ENCODE data around the gene FAM9B. TPM values are rescaled to one million over a fixed set of nuclear protein-coding genes. Genes with fewer than 3 reads are reported as not detected.

Gene FAM9B
- polyA plus RNA-seq (not detected in 3 replicates), polyA minus RNA-seq (not detected in 3 replicates)
- polyA plus RNA-seq (2011; ENCODE audit: low read depth), result not detected
- not detected in 2 replicates for polyA plus RNA-seq (2011; cell fraction: cytosol; rRNA removed)
- not detected in 2 replicates for polyA plus RNA-seq (2011; cell fraction: nucleus; rRNA removed)
- not detected in 2 replicates for polyA plus RNA-seq (2012; ENCODE audit: low replicate concordance)
- polyA minus RNA-seq (2011; cell fraction: cytosol; rRNA and poly(A)+ RNA removed), result not detected
- polyA minus RNA-seq (2011; cell fraction: nucleus; rRNA and poly(A)+ RNA removed), result not detected in 2 replicates

DNA sequence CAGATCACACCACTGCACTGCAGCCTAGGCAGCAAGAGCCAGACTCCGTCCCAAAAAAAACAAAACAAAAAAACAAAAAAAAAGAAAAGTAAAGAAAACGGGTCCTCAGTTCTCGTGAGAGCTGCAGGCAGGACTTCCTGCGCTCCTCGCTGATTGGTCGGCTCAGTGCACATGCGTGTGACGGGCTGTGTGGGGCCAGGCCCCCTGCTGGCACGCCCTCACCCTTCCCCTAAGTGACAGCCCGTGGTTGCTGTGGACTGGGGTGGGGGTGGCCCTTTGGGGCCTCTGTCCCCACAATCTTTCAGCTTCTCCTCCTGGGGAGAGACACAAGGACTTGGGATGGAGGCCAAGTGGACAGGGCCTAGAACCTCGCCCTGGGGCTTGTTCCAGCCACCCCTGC is at the start of gene FAM9B:
TSS of gene FAM9B (minus strand) at position 139 of the 400 bp plus-strand sequence. CDS start 1,141 bp downstream, outside the sequence.
- FAIRE-seq (no peak), DNase-seq (ENCODE audit: low read depth, low spot score) (no peak)
- no peaks in the 10 kb centered on the region for H3K9me1 ChIP-seq (ENCODE audit: control insufficient read depth, extremely low read depth, insufficient read depth, low read length)
- TF ChIP-seq, protein P1, sequence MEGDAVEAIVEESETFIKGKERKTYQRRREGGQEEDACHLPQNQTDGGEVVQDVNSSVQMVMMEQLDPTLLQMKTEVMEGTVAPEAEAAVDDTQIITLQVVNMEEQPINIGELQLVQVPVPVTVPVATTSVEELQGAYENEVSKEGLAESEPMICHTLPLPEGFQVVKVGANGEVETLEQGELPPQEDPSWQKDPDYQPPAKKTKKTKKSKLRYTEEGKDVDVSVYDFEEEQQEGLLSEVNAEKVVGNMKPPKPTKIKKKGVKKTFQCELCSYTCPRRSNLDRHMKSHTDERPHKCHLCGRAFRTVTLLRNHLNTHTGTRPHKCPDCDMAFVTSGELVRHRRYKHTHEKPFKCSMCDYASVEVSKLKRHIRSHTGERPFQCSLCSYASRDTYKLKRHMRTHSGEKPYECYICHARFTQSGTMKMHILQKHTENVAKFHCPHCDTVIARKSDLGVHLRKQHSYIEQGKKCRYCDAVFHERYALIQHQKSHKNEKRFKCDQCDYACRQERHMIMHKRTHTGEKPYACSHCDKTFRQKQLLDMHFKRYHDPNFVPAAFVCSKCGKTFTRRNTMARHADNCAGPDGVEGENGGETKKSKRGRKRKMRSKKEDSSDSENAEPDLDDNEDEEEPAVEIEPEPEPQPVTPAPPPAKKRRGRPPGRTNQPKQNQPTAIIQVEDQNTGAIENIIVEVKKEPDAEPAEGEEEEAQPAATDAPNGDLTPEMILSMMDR (optimal IDR thresholded peaks at IDR 0.05 in 1 of 3, IDR thresholded peaks at IDR 0.05 in 1 of 3, conservative IDR thresholded peaks at IDR 0.05 in 1 of 3; ENCODE audit: extremely low read depth in 1 of 3, insufficient read depth in 2 of 3, low read length in 3 of 3), result no peak
- TF ChIP-seq EZH2 (IDR thresholded peaks at IDR 0.05; ENCODE audit: low read length), result no peak
- no peak within 1 kb of the TSS for H3K4me2 ChIP-seq (ENCODE audit: control insufficient read depth, extremely low read depth, insufficient read depth, low read depth, low read length)
- H3K36me3 ChIP-seq (ENCODE audit: control insufficient read depth in 2 of 2, extremely low read depth in 1 of 2, insufficient read depth in 2 of 2, low read length in 2 of 2), result no peaks in the 10 kb centered on the region
- no peaks in the 10 kb centered on the region for H3K27me3 ChIP-seq (ENCODE audit: control insufficient read depth, extremely low read depth, insufficient read depth, low read length)
- no peaks in the 10 kb centered on the region for H4K20me1 ChIP-seq (ENCODE audit: control insufficient read depth, extremely low read depth, insufficient read depth, low read length)
- dilution Hi-C loops (cut with MboI; ENCODE audit: extremely low pct_ligation_motif_present, low sequenced_read_pairs), result no loop called here
- H2AFZ ChIP-seq (ENCODE audit: control insufficient read depth, low read length), result no peak within 1 kb of the TSS
- no peaks in the 10 kb centered on the region for H3K4me1 ChIP-seq (ENCODE audit: control insufficient read depth, extremely low read depth, insufficient read depth, low read length)
- no peaks in the 10 kb centered on the region for H3K9me3 ChIP-seq (ENCODE audit: control insufficient read depth, low read depth, low read length)
- H3K27ac ChIP-seq (ENCODE audit: control insufficient read depth, insufficient read depth, low read length), result no peak within 1 kb of the TSS
- no peaks in the 10 kb centered on the region for H3K79me2 ChIP-seq (ENCODE audit: control insufficient read depth, insufficient read depth, low read length)
- no peak within 1 kb of the TSS for H3K9ac ChIP-seq (ENCODE audit: control insufficient read depth, extremely low read depth, insufficient read depth, low read length)
- no peak within 1 kb of the TSS for H3K4me3 ChIP-seq (ENCODE audit: control insufficient read depth in 2 of 3, extremely low read depth in 1 of 3, insufficient read depth in 2 of 3, low read depth in 1 of 3, low read length in 3 of 3)

DNA sequence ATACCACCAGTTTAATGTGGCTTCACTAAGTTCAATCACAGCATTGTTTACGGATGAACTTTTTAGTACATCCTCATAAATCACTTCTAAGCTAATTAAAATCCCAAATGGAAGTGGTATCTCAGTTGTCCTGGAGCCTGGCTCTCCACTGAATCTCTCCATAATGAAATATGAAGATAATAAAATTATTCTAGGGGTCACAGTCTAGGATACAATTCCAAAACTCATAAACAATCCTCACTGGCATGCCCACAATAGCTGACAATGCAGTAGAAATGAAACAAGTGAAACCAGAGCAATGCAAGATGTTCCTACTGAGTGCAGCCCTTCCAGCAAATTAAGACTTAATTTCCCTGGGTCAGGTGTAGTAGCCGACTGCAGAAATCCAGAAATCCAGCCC is 47.3 kb upstream of the FAM9B start:
- Histone ChIP-seq H3K36me3 (ENCODE audit: control insufficient read depth in 2 of 2, extremely low read depth in 1 of 2, insufficient read depth in 2 of 2, low read length in 2 of 2) (no peaks in the 10 kb centered on the region), H3K9me3 (ENCODE audit: control insufficient read depth, low read depth, low read length) (no peaks in the 10 kb centered on the region), H3K79me2 (ENCODE audit: control insufficient read depth, insufficient read depth, low read length) (no peaks in the 10 kb centered on the region), H3K4me1 (ENCODE audit: control insufficient read depth, extremely low read depth, insufficient read depth, low read length) (no peaks in the 10 kb centered on the region), H4K20me1 (ENCODE audit: control insufficient read depth, extremely low read depth, insufficient read depth, low read length) (no peaks in the 10 kb centered on the region), H3K27ac (ENCODE audit: control insufficient read depth, insufficient read depth, low read length) (no peak overlapping the region), H3K9ac (ENCODE audit: control insufficient read depth, extremely low read depth, insufficient read depth, low read length) (no peak overlapping the region), H3K27me3 (ENCODE audit: control insufficient read depth, extremely low read depth, insufficient read depth, low read length) (no peaks in the 10 kb centered on the region), H3K4me3 (ENCODE audit: control insufficient read depth in 2 of 3, extremely low read depth in 1 of 3, insufficient read depth in 2 of 3, low read depth in 1 of 3, low read length in 3 of 3) (no peak overlapping the region), H3K4me2 (ENCODE audit: control insufficient read depth, extremely low read depth, insufficient read depth, low read depth, low read length) (no peak overlapping the region), H3K9me1 (ENCODE audit: control insufficient read depth, extremely low read depth, insufficient read depth, low read length) (no peaks in the 10 kb centered on the region), H2AFZ (ENCODE audit: control insufficient read depth, low read length) (no peak overlapping the region)
- dilution Hi-C loops (cut with MboI; ENCODE audit: extremely low pct_ligation_motif_present, low sequenced_read_pairs), result no loop called here
- FAIRE-seq (no peak), DNase-seq (ENCODE audit: low read depth, low spot score) (no peak)
- TF ChIP-seq, protein P1 (optimal IDR thresholded peaks at IDR 0.05 in 1 of 3, IDR thresholded peaks at IDR 0.05 in 1 of 3, conservative IDR thresholded peaks at IDR 0.05 in 1 of 3; ENCODE audit: extremely low read depth in 1 of 3, insufficient read depth in 2 of 3, low read length in 3 of 3), result no peak
- no peak for TF ChIP-seq EZH2 (IDR thresholded peaks at IDR 0.05; ENCODE audit: low read length)

Measured in keratinocyte (primary cell).